ENCODE results near the gene PTPN11. TPM values are rescaled to one million over a fixed set of nuclear protein-coding genes. Genes with fewer than 3 reads are reported as not detected.

The PTPN11 gene
- total and polyA plus RNA-seq, 4 donors, result 33.7 to 73.3 (median 36.4) TPM

- no peak for DNase-seq (ENCODE audit: low spot score)
- no peak for TF ChIP-seq ZBTB33 (IDR thresholded peaks at IDR 0.05)
- no peak for TF ChIP-seq SP1 (IDR thresholded peaks at IDR 0.05)
- TF ChIP-seq FOXA2 (IDR thresholded peaks at IDR 0.05), result no peak
- TF ChIP-seq HNF4G (IDR thresholded peaks at IDR 0.05), result no peak
- TF ChIP-seq ATF3 (IDR thresholded peaks at IDR 0.05), result no peak
- TF ChIP-seq NR2F2 (IDR thresholded peaks at IDR 0.05), result no peak
- no peak for TF ChIP-seq FOXA1 (IDR thresholded peaks at IDR 0.05)
- Histone ChIP-seq H3K9me3 (ENCODE audit: control insufficient read depth in 4 of 4, low read length in 3 of 4) (no peaks in the 10 kb centered on the region), H3K27me3 (ENCODE audit: control insufficient read depth in 4 of 4, insufficient read depth in 4 of 4, low read length in 3 of 4) (no peaks in the 10 kb centered on the region), H3K9ac (ENCODE audit: low read depth in 1 of 2, low read length in 2 of 2) (no peak overlapping the region), H3K36me3 (ENCODE audit: control insufficient read depth in 4 of 4, insufficient read depth in 3 of 4, low read depth in 1 of 4, low read length in 3 of 4) (peaks cover 8 to 63% (median 33%) of the 10 kb centered on the region in 4 donors), H3K27ac (ENCODE audit: low read depth in 1 of 2, low read length in 2 of 2) (no peak overlapping the region), H3K4me1 (ENCODE audit: control insufficient read depth in 4 of 4, insufficient read depth in 4 of 4, low read length in 3 of 4) (no peaks in the 10 kb centered on the region), H3K4me3 (ENCODE audit: low read depth in 1 of 3, low read length in 3 of 3) (no peak overlapping the region)
- WGBS, result 93% methylated on average over 4 of the region's 4 CpGs
Observed at GRCh38 chr12:112480931-112481330, 62.2 kb downstream of the PTPN11 start.

GRCh38 chr12:112482733-112483132, 64.0 kb downstream of the PTPN11 start:
- TF ChIP-seq HNF4A (conservative IDR thresholded peaks at IDR 0.05) (no peak), FOXA2 (IDR thresholded peaks at IDR 0.05) (no peak), EGR1 (IDR thresholded peaks at IDR 0.05; ENCODE audit: low read depth in 2 of 2) (no peak), ATF3 (IDR thresholded peaks at IDR 0.05) (no peak), SP1 (IDR thresholded peaks at IDR 0.05) (no peak), RXRA (IDR thresholded peaks at IDR 0.05) (no peak)
- Histone ChIP-seq H3K27ac (ENCODE audit: low read depth in 1 of 2, low read length in 2 of 2) (no peak overlapping the region), H3K4me3 (ENCODE audit: low read depth in 1 of 3, low read length in 3 of 3) (no peak overlapping the region), H3K27me3 (ENCODE audit: control insufficient read depth in 4 of 4, insufficient read depth in 4 of 4, low read length in 3 of 4) (no peaks in the 10 kb centered on the region), H3K9me3 (ENCODE audit: control insufficient read depth in 4 of 4, low read length in 3 of 4) (no peaks in the 10 kb centered on the region), H3K36me3 (ENCODE audit: control insufficient read depth in 4 of 4, insufficient read depth in 3 of 4, low read depth in 1 of 4, low read length in 3 of 4) (peaks cover 13 to 69% (median 34%) of the 10 kb centered on the region in 4 donors), H3K9ac (ENCODE audit: low read depth in 1 of 2, low read length in 2 of 2) (no peak overlapping the region), H3K4me1 (ENCODE audit: control insufficient read depth in 4 of 4, insufficient read depth in 4 of 4, low read length in 3 of 4) (no peaks in the 10 kb centered on the region)
- DNase-seq (ENCODE audit: low spot score), result no peak
- WGBS, result 97% methylated on average over 2 of the region's 2 CpGs

- no peaks in the 10 kb centered on the region for H3K27me3 ChIP-seq (ENCODE audit: control insufficient read depth in 4 of 4, insufficient read depth in 4 of 4, low read length in 3 of 4)
- peaks cover 13 to 70% (median 35%) of the 10 kb centered on the region in 4 donors for H3K36me3 ChIP-seq (ENCODE audit: control insufficient read depth in 4 of 4, insufficient read depth in 3 of 4, low read depth in 1 of 4, low read length in 3 of 4)
- no peak for TF ChIP-seq EGR1 (IDR thresholded peaks at IDR 0.05; ENCODE audit: low read depth in 2 of 2)
- TF ChIP-seq GABPA (IDR thresholded peaks at IDR 0.05 in 1 of 2, conservative IDR thresholded peaks at IDR 0.05 in 1 of 2), result no peak
- no peak for TF ChIP-seq ZBTB33 (IDR thresholded peaks at IDR 0.05)
- no peak for TF ChIP-seq MAX (IDR thresholded peaks at IDR 0.05)
- TF ChIP-seq FOXA1 (IDR thresholded peaks at IDR 0.05), result no peak
- TF ChIP-seq HNF4G (IDR thresholded peaks at IDR 0.05), result no peak
- TF ChIP-seq REST (IDR thresholded peaks at IDR 0.05), result no peak
Observed at GRCh38 chr12:112486361-112486760, 67.6 kb downstream of the PTPN11 start.

More at GRCh38 chr12:112486361-112486760, 67.6 kb downstream of the PTPN11 start:
- no peak for DNase-seq (ENCODE audit: low spot score)
- no peak overlapping the region for H3K4me3 ChIP-seq (ENCODE audit: low read depth in 1 of 3, low read length in 3 of 3)
- H3K4me1 ChIP-seq (ENCODE audit: control insufficient read depth in 4 of 4, insufficient read depth in 4 of 4, low read length in 3 of 4), result no peaks in the 10 kb centered on the region
- no peak overlapping the region for H3K27ac ChIP-seq (ENCODE audit: low read depth in 1 of 2, low read length in 2 of 2)
- H3K9me3 ChIP-seq (ENCODE audit: control insufficient read depth in 4 of 4, low read length in 3 of 4), result no peaks in the 10 kb centered on the region
- 95% methylated on average over 12 of the region's 12 CpGs for WGBS
- no peak overlapping the region for H3K9ac ChIP-seq (ENCODE audit: low read depth in 1 of 2, low read length in 2 of 2)

Measured in liver (tissue), 9 donors.